ENCODE data around the gene BAHCC1.

Gene BAHCC1

DNA sequence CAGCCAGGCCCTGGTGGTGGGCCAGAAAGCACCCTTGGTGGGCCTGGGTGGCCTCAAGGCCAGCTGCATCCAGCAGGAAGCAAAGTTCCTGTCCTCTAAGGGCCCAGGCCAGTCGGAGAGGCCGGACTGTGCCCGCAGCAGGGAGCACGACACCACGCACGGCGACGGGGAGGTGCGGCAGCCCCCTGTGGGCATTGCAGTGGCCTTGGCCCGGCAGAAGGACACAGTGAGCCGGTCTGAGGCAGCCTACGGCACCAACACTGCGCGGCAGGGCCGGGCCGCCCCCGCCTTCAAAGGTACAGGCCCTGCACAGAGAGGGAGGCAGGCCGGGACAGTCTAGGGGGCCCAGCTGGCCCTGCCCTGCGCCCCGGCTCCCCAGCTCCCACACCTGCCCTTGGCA, 48.0 kb downstream of the BAHCC1 start:
- no peak for DNase-seq (ENCODE audit: low spot score)

DNA sequence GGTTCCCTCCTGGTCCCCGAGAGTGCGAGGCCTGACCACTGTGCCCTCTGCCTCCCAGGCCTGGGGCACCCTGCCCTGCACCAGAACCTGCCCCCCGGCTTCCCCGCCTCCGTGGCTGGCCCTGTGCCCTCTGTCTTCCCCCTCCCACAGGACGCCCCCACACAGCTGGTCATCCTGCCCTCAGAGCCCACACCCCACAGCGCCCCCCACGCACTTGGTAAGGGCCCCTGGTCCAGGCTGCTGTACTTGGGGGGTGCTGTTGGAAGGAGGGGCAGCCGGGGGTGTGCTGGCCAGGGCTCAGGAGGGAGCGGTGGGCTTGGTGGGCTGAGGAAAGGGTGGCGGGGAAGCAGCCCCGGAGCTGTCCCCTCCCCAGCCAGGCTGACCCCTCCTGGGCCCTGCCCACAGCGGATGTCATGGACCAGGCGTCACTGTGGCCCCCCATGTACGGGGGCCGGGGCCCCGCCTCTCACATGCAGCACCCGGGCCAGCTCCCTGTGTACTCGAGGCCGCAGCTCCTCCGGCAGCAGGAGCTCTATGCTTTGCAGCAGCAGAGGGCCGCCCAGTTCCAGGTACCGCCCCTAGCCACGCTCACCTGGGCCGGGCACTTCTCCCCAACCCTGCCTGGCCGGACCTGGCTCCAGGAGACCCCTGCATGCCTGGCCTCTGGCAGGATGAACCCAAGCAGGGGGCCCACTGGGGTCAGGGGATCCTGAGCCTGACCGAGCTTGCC, 49.5 kb downstream of the BAHCC1 start:
- DNase-seq (ENCODE audit: low spot score), result no peak

DNA sequence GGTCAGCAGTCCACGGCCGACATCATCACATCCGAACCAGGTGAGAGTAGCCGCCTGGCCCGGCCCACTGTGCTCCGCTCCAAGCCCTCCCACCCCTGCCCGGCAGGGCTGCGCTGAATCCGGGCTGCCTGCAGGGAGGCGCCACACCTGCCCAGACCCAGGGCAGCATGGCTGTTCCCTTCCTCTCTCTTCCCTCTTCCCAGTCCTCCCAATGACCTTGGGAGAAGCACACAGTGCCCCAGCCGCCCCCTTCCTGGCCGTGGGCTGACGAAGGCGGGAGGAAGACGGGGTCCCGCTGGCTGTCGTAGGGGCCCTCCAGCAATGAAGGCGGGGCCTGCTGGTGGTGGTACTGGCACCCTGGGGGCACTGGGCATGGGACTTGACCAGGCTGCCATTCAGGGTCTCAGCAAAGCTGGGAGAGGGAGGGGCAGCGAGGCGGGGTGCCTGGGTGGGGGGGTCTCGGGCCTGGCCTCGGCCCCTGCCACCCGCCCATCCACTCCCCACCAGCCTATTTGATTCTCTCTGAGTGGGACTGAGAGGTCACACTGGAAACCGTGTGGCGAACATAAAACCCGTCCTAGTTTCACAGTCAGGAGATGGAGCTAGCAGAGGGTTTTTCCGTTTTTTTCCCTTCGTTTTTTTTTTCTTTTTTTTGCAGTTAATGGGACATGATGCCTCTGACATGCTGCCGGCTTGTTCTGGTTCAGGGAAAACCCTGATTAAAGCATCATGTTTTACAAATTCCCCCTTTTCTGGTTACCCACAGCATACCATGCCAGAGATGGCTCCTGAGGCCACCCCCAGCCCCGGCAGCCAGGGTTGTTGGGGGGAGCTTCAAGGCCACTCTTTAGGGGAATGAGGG, 50.6 kb downstream of the BAHCC1 start:
- DNase-seq (ENCODE audit: low spot score), result no peak

GRCh38 chr17:81447331-81447933, 52.2 kb downstream of the BAHCC1 start:
- no peak for DNase-seq (ENCODE audit: low spot score)

- DNase-seq (ENCODE audit: low spot score), result no peak
These were observed 53.2 kb downstream of the BAHCC1 start for GRCh38 chr17:81448442-81448841.

DNA sequence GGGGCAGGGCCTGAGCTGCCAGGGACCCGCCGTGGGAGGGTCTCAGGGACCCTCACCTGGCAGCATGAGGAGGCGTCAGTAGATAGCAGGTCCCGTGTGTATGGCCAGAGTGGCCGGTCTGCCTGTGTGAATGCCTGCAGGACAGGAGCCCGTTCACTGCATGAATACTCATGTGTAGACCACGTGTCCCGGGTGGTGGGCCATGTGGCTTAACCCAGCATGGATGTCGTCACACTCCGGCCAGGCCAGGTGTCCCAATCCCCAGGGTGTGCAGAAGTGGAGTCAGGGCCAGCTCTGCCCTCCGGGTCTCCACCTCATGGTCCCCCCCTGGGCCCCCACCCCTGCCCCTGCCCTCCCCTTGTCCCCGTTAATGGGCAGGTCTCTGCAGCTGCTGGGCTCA, 53.7 kb downstream of the BAHCC1 start:
- no peak for DNase-seq (ENCODE audit: low spot score)

- no peak for DNase-seq (ENCODE audit: low spot score)
These were observed 54.1 kb downstream of the BAHCC1 start for GRCh38 chr17:81449351-81449750.

GRCh38 chr17:81451823-81452222, 56.6 kb downstream of the BAHCC1 start:
- DNase-seq (ENCODE audit: low spot score), result no peak

DNA sequence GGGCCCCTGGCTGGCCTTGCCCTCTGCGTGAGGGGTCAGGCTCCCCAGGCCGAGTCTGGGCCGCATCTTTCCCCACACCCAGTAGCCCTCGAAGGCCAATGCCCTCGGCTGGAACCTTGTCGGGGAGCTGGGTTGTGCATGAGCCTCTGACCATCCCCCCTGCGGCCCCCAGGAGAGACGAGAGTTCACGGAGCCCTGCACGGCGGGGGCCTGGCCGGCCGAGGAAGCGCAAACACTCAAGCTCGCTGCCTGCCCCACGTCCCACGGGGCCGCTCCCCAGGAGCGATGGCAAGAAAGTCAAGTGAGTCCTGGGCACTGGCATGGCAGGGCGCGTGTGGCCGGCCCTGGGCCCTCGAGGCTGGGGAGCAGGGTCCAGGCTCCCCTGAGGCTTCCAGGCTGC, 57.3 kb downstream of the BAHCC1 start:
- no peak for DNase-seq (ENCODE audit: low spot score)

DNA sequence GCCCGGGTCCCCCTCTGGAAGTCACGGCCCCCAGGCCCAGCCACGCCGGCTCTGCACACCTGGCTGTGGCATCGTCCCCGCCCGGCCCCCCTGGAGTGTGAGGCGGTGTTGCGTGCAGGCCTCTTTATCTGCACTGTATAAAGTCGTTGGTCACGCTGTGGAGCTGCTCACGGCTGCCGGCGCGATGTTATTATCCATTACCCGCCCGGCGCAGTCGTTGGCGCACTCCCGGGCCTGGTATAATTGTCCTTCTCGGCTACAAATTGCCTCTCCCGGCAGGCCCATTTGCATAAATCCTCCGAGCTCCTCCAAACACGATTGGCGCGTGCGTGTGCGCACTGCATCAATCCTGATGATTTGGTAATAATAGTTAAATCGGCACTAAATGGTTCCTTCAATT, 57.8 kb downstream of the BAHCC1 start:
- DNase-seq (ENCODE audit: low spot score), result no peak

DNA sequence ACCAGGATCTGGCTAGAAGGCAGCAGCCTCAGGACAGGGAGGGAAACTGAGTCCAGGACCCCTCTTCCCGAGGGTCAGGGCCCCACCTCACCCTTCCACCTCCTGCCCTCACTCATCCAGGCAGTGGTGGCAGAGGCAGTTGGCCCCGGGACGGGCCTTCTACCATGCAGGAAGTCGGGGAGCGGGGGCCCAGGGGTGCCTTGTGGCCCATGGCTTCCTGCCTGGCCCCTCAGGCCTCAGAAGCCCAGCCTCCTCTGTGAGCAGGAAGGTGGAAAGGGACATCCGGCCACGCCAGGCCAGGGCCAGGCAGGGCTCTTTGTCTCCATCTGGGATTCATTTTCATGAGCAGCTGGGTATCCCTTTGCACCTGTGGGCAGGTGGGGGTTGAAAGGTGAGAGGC, 58.5 kb downstream of the BAHCC1 start:
- no peak for DNase-seq (ENCODE audit: low spot score)

GRCh38 chr17:81454473-81454872, 59.2 kb downstream of the BAHCC1 start:
- no peak for DNase-seq (ENCODE audit: low spot score)

DNA sequence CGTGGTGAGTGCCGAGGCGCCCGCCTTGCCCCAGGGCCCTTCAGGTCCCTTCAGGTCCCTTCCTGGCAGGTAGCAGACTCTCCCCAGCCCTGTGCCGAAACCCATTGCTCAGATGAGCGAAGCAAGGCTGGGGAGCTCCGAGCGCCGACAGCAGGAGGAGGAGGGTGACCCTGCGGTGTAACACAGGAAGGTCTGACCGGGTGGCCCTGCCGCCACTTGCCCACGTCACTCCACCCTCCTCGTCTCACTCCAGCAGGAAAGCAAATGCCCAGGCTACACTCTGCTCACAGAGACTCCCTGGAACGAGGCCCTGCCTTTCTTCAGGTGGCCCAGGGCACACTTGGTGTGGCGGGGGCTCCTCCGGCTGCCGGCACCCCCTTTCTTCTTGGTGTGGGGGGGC, 60.1 kb downstream of the BAHCC1 start:
- no peak for DNase-seq (ENCODE audit: low spot score)

- no peak for DNase-seq (ENCODE audit: low spot score)
These were observed 60.8 kb downstream of the BAHCC1 start for GRCh38 chr17:81456091-81456490.

DNA sequence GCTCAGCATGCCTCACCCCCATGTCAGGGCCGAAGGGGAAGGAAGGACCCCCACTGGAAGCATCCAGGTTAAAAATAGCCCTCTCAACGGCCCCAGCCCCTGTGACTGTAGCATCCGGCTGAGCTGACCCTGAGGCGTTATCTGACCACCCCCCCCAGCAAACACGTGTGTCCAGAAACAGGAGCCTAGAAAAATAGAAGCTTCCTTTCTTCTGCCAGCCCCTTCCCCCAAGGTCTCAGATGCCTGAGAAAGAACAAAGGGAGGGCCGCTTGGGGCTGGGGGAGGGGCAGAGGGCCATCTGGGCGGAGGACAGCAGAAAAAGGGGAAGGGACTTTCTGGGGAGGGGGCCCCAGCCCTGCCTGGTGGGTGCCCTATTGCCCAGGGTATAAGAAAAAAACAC, 61.5 kb downstream of the BAHCC1 start:
- no peak for DNase-seq (ENCODE audit: low spot score)

GRCh38 chr17:81457401-81457800, 62.1 kb downstream of the BAHCC1 start:
- no peak for DNase-seq (ENCODE audit: low spot score)

GRCh38 chr17:81457917-81458555, 62.8 kb downstream of the BAHCC1 start:
- DNase-seq (ENCODE audit: low spot score), result no peak

GRCh38 chr17:81458628-81459027, 63.4 kb downstream of the BAHCC1 start:
- no peak for DNase-seq (ENCODE audit: low spot score)

GRCh38 chr17:81459224-81459623, 64.0 kb downstream of the BAHCC1 start:
- no peak for DNase-seq (ENCODE audit: low spot score)

DNA sequence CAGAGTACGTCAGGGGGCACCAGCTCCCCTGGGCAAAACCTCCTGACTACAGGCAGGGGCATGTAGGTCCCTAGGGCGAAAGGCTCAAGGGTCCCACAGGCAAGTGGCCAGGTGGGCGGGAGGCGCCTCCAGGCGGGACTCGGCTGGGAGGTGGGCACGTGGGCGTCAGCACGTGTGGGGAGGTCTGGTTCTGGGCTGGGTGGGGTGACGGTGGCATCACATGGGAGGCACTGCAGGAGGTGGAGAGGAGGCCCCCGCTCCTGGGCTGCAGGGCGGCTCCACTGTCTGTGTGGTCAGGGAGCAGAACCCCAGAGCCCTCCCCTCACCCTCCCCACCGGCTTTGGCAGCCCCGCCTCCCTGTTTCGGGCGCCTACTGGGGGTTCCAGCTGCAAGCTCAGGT, 64.6 kb downstream of the BAHCC1 start:
- no peak for DNase-seq (ENCODE audit: low spot score)

DNA sequence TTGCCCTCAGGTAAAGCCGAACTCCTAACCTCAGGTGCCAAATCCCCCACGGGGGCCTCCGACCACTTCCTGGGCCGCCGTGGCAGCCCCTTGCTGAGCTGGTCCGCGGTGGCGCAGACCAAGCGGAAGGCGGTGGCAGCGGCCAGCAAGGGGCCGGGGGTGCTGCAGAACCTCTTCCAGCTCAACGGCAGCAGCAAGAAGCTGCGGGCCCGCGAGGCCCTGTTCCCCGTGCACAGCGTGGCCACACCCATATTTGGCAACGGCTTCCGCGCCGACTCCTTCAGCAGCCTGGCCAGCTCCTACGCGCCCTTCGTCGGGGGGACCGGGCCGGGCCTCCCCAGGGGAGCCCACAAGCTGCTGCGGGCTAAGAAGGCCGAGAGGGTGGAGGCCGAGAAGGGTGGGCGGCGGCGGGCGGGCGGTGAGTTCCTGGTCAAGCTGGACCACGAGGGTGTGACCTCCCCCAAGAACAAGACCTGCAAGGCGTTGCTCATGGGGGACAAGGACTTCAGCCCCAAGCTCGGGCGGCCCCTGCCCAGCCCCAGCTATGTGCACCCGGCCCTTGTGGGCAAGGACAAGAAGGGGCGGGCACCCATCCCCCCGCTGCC, 65.7 kb downstream of the BAHCC1 start:
- DNase-seq (ENCODE audit: low spot score), result no peak
